SK-N-SH (cell line): ENCODE measurements around the gene HIPK2. TPM values are rescaled to one million over a fixed set of nuclear protein-coding genes. Genes with fewer than 3 reads are reported as not detected.

ENCODE experiments used
- CTCF ChIA-PET: fragments of 300-600, 350-600 bp; formaldehyde crosslinking; extraction: SDS; loops from one replicate; lab custom pipeline; 2021; lab: Yijun Ruan, JAX
- POLR2A ChIA-PET: fragments of 350-600 bp; sonication (Branson Sonifier 250); formaldehyde crosslinking; extraction: SDS; loops from one replicate; lab custom pipeline; 2020; ENCODE audit warnings: antibody characterized with exemption, inconsistent platforms; lab: Yijun Ruan, JAX
- DNase-seq: peaks from one replicate; pipeline ENCODE4 v3.0.0; 2012
- H2AFZ ChIP-seq: fragments of 200-600 bp; sonication (generic); 2 replicates; pipeline ENCODE4 v1.8.1; 2016; ENCODE audit warnings: antibody characterized with exemption, mild to moderate bottlenecking, low read depth
- H3F3A ChIP-seq: fragments of 200-600 bp; sonication (generic); replicated peaks from 2 replicates; pipeline ENCODE3; 2016; ENCODE audit warnings: antibody characterized with exemption, mild to moderate bottlenecking; ENCODE audit not compliant: insufficient read depth
- H3K27ac ChIP-seq, 2 experiments: fragments of 200-500 bp in 1 of 2; fragments of 200-600 bp in 1 of 2; sonication (Bioruptor generic) in 1 of 2; sonication (generic), shearing (Covaris generic) in 1 of 2; 2 replicates each; pipeline versions ENCODE4 v1.5.1 to v1.6.1; 2014 to 2016; ENCODE audit warnings: low read depth in 2 of 2, inconsistent platforms in 1 of 2, low read length in 1 of 2, mild to moderate bottlenecking in 1 of 2, mixed read lengths in 1 of 2
- H3K27me3 ChIP-seq: fragments of 200-600 bp; sonication (generic), shearing (Covaris generic); 2 replicates; pipeline ENCODE4 v1.6.1; 2016; ENCODE audit warnings: mixed run types; ENCODE audit not compliant: insufficient read depth
- H3K36me3 ChIP-seq, 2 experiments: fragments of 200-500 bp in 1 of 2; fragments of 200-600 bp in 1 of 2; sonication (Bioruptor generic) in 1 of 2; sonication (generic) in 1 of 2; replicated peaks in 1 of 2; 2 replicates each; pipeline versions ENCODE3 to v1.5.1; 2014 to 2016; ENCODE audit warnings: low read length in 1 of 2, mild to moderate bottlenecking in 1 of 2; ENCODE audit not compliant: insufficient read depth in 2 of 2, control insufficient read depth in 1 of 2
- H3K4me1 ChIP-seq, 2 experiments: fragments of 200-500 bp in 1 of 2; fragments of 200-600 bp in 1 of 2; sonication (Bioruptor generic) in 1 of 2; sonication (generic), shearing (Covaris generic) in 1 of 2; 2 replicates each; pipeline versions ENCODE4 v1.5.1 to v1.6.1; 2014 to 2016; ENCODE audit warnings: low read depth in 1 of 2, low read length in 1 of 2, mixed run types in 1 of 2; ENCODE audit not compliant: insufficient read depth in 2 of 2, control insufficient read depth in 1 of 2
- H3K4me2 ChIP-seq: fragments of 200-600 bp; sonication (generic), shearing (Covaris generic); 2 replicates; pipeline ENCODE4 v1.6.1; 2017; ENCODE audit warnings: mixed run types
- H3K4me3 ChIP-seq, 2 experiments: fragments of 200-500 bp in 1 of 2; fragments of 200-600 bp in 1 of 2; sonication (Bioruptor generic) in 1 of 2; sonication (generic), shearing (Covaris generic) in 1 of 2; 2 replicates each; pipeline versions ENCODE4 v1.5.1 to v1.8.1; 2014 to 2016; ENCODE audit warnings: low read depth in 2 of 2, inconsistent platforms in 1 of 2, low read length in 1 of 2, mild to moderate bottlenecking in 1 of 2, mixed read lengths in 1 of 2, moderate library complexity in 1 of 2
- H3K79me2 ChIP-seq: fragments of 200-600 bp; sonication (generic); 2 replicates; pipeline ENCODE4 v1.8.1; 2017; ENCODE audit warnings: mild to moderate bottlenecking; ENCODE audit not compliant: insufficient read depth
- H3K9ac ChIP-seq: fragments of 200-600 bp; sonication (generic); 2 replicates; pipeline ENCODE4 v1.6.1; 2017; ENCODE audit warnings: mixed run types
- H3K9me2 ChIP-seq: fragments of 200-600 bp; sonication (generic); 2 replicates; pipeline ENCODE4 v1.6.1; 2017; ENCODE audit warnings: mixed run types
- H3K9me3 ChIP-seq: fragments of 200-600 bp; sonication (generic); 2 replicates; pipeline ENCODE4 v1.6.1; 2017; ENCODE audit warnings: mixed run types, mild to moderate bottlenecking, moderate library complexity
- H4K20me1 ChIP-seq: fragments of 200-600 bp; sonication (generic); 2 replicates; pipeline ENCODE4 v1.6.1; 2017; ENCODE audit warnings: mild to moderate bottlenecking, mixed run types; ENCODE audit not compliant: insufficient read depth
- CHD2 ChIP-seq: fragments of 150-350 bp; IDR thresholded peaks from 2 replicates; pipeline ENCODE4 v1.6.1; 2018; ENCODE audit warnings: low read length; ENCODE audit not compliant: partially characterized antibody
- FOXM1 ChIP-seq: IDR thresholded peaks from 2 replicates; pipeline ENCODE4 v1.4.0; 2012; ENCODE audit warnings: low read depth, mild to moderate bottlenecking
- GABPA ChIP-seq: IDR thresholded peaks from 2 replicates; pipeline ENCODE4 v1.4.0; 2012; ENCODE audit warnings: low read depth, mild to moderate bottlenecking
- GATA2 ChIP-seq: sonication (generic); formaldehyde crosslinking; IDR thresholded peaks from 2 replicates; pipeline ENCODE4 v1.5.0; 2020; ENCODE audit warnings: mild to moderate bottlenecking, missing genetic modification reagents
- JUND ChIP-seq: IDR thresholded peaks from 2 replicates; pipeline ENCODE4 v1.4.0; 2012
- MEF2A ChIP-seq: IDR thresholded peaks from 2 replicates; pipeline ENCODE4 v1.4.0; 2012; ENCODE audit warnings: low read depth, borderline replicate concordance
- PBX3 ChIP-seq: IDR thresholded peaks from 2 replicates; pipeline ENCODE4; 2012
- POLR2AphosphoS5 ChIP-seq: IDR thresholded peaks from 2 replicates; pipeline ENCODE4 v1.6.1; 2012; ENCODE audit warnings: low read depth, low read length
- RAD21 ChIP-seq: IDR thresholded peaks from 2 replicates; pipeline ENCODE4 v1.6.1; 2012; ENCODE audit warnings: mild to moderate bottlenecking, low read length
- REST ChIP-seq: IDR thresholded peaks from 2 replicates; pipeline ENCODE4 v1.6.1; 2012; ENCODE audit warnings: mild to moderate bottlenecking, low read depth, low read length, moderate library complexity
- RFX5 ChIP-seq: IDR thresholded peaks from 2 replicates; pipeline ENCODE4 v1.6.1; 2012; ENCODE audit warnings: mild to moderate bottlenecking, improper control_type of control experiment, low read length
- RXRA ChIP-seq: IDR thresholded peaks from 2 replicates; pipeline ENCODE4 v1.4.0; 2012; ENCODE audit warnings: low read depth, mild to moderate bottlenecking, borderline replicate concordance
- SIN3A ChIP-seq: IDR thresholded peaks from 2 replicates; pipeline ENCODE4 v1.6.1; 2012; ENCODE audit warnings: low read depth, mild to moderate bottlenecking, low read length, moderate library complexity, borderline replicate concordance
- WGBS: methylation state at CpG from one replicate; pipeline ENCODE4 v1.1.6; 2017; ENCODE audit warnings: low lambda C conversion rate; 5-methylcytosine and 5-hydroxymethylcytosine counted together
- polyA plus RNA-seq, 3 experiments: library from polyadenylated mRNA; depleted of rRNA; stranded (reverse); fragments of >200 nt; gene quantifications; 2 replicates each; pipeline ENCODE4 v1.2.3, GENCODE V29; 2012
- TF ChIP-seq, protein P1 (sequence below): fragments of 200-600 bp; sonication (generic); IDR thresholded peaks from 2 replicates; pipeline ENCODE4 v1.6.1; 2017; ENCODE audit warnings: antibody characterized with exemption, mild to moderate bottlenecking, moderate library complexity
- TF ChIP-seq, protein P2 (sequence below): IDR thresholded peaks from 2 replicates; pipeline ENCODE4 v1.4.0; 2012; ENCODE audit warnings: low read depth, borderline replicate concordance
- TF ChIP-seq, protein P3 (sequence below): IDR thresholded peaks from 2 replicates; pipeline ENCODE4 v1.4.0; 2012; ENCODE audit warnings: low read depth, borderline replicate concordance

Gene HIPK2
- polyA plus RNA-seq, 1 of the 3 experiments (the other 2 are of a cell fraction), result 14.2 TPM

GRCh38 chr7:139648941-139649425 is 128.8 kb downstream of the HIPK2 start:
- Histone ChIP-seq H3K9me3 (no peaks in the 10 kb centered on the region), H3K36me3 (peaks cover 10 to 12% of the 10 kb centered on the region in 2 experiments), H3K27me3 (no peaks in the 10 kb centered on the region), H3K4me3 (no peak overlapping the region), H3K9me2 (no peaks in the 10 kb centered on the region), H3K79me2 (peaks cover 32% of the 10 kb centered on the region; the same call in 1 of the 2 replicates), H3K9ac (no peak overlapping the region), H3K27ac (no peak overlapping the region), H3K4me1 (peaks cover 0 to 14% of the 10 kb centered on the region in 2 experiments; a peak in 1 of 4 replicates), H3F3A (no peaks in the 10 kb centered on the region), H2AFZ (no peak overlapping the region), H4K20me1 (peaks cover 59% of the 10 kb centered on the region), H3K4me2 (no peak overlapping the region)
- CTCF ChIA-PET, result interaction anchor here (3.8 to 5.3 kb wide), 2 partner anchors 129 to 354 kb away, joined by 32 to 229 read pairs; partner anchors contain the start of gene HIPK2
- WGBS, result 87% methylated on average over 14 of the region's 14 CpGs
- no peak for DNase-seq
- TF ChIP-seq PBX3 (no peak), GATA2 (no peak), CHD2 (no peak), RAD21 (no peak), RXRA (no peak), FOXM1 (no peak), RFX5 (no peak)
- TF ChIP-seq, protein P1, sequence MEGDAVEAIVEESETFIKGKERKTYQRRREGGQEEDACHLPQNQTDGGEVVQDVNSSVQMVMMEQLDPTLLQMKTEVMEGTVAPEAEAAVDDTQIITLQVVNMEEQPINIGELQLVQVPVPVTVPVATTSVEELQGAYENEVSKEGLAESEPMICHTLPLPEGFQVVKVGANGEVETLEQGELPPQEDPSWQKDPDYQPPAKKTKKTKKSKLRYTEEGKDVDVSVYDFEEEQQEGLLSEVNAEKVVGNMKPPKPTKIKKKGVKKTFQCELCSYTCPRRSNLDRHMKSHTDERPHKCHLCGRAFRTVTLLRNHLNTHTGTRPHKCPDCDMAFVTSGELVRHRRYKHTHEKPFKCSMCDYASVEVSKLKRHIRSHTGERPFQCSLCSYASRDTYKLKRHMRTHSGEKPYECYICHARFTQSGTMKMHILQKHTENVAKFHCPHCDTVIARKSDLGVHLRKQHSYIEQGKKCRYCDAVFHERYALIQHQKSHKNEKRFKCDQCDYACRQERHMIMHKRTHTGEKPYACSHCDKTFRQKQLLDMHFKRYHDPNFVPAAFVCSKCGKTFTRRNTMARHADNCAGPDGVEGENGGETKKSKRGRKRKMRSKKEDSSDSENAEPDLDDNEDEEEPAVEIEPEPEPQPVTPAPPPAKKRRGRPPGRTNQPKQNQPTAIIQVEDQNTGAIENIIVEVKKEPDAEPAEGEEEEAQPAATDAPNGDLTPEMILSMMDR, result no peak
- POLR2A ChIA-PET, result no interaction called here

DNA sequence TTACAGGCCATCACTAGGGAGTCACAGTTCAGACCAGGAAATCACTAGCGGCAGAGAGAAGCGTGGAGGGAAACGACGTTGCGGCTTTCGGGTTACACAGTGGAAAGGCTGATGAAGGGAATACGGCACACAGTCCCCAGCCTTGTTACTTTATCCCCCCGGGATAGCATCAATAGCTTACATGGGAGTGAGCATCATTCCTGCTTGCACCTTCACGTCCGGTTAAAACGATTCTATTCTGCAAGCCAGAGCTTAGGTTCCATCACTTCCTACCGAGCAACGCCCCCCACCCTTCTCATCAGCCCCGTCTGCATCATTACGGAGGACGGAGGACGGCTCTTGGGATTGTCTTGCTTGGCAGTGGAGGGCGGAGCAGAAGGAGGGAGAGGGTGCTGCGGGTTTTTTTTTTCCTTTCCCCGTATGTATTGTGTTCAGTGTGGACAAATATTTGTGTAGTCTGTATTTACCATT is 129.4 kb downstream of the HIPK2 start:
- no peaks in the 10 kb centered on the region for H3K9me3 ChIP-seq

More for the DNA sequence above, 129.4 kb downstream of the HIPK2 start:
- no peaks in the 10 kb centered on the region for H3K27me3 ChIP-seq
- H4K20me1 ChIP-seq, result peaks cover 59% of the 10 kb centered on the region
- H3K4me1 ChIP-seq, result peaks cover 0 to 14% of the 10 kb centered on the region in 2 experiments; a peak in 1 of 4 replicates
- H3K4me3 ChIP-seq, result no peak overlapping the region
- CTCF ChIA-PET, result interaction anchor here (3.7 to 5.3 kb wide), 7 partner anchors 15 to 355 kb away, joined by 21 to 229 read pairs (median 32); partner anchors contain the start of gene HIPK2
- no peak for TF ChIP-seq JUND
- TF ChIP-seq REST, result no peak
- TF ChIP-seq MEF2A, result no peak
- TF ChIP-seq GABPA, result no peak
- TF ChIP-seq, protein P2, sequence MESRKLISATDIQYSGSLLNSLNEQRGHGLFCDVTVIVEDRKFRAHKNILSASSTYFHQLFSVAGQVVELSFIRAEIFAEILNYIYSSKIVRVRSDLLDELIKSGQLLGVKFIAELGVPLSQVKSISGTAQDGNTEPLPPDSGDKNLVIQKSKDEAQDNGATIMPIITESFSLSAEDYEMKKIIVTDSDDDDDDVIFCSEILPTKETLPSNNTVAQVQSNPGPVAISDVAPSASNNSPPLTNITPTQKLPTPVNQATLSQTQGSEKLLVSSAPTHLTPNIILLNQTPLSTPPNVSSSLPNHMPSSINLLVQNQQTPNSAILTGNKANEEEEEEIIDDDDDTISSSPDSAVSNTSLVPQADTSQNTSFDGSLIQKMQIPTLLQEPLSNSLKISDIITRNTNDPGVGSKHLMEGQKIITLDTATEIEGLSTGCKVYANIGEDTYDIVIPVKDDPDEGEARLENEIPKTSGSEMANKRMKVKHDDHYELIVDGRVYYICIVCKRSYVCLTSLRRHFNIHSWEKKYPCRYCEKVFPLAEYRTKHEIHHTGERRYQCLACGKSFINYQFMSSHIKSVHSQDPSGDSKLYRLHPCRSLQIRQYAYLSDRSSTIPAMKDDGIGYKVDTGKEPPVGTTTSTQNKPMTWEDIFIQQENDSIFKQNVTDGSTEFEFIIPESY, result no peak
- TF ChIP-seq POLR2AphosphoS5, result no peak
- TF ChIP-seq, protein P3, sequence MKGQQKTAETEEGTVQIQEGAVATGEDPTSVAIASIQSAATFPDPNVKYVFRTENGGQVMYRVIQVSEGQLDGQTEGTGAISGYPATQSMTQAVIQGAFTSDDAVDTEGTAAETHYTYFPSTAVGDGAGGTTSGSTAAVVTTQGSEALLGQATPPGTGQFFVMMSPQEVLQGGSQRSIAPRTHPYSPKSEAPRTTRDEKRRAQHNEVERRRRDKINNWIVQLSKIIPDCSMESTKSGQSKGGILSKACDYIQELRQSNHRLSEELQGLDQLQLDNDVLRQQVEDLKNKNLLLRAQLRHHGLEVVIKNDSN, result no peak
- TF ChIP-seq SIN3A, result no peak
- H3K9me2 ChIP-seq, result no peaks in the 10 kb centered on the region
- no peak for DNase-seq
- H3K79me2 ChIP-seq, result peaks cover 36% of the 10 kb centered on the region; the same call in 1 of the 2 replicates
- peaks cover 13 to 16% of the 10 kb centered on the region in 2 experiments for H3K36me3 ChIP-seq
- POLR2A ChIA-PET, result no interaction called here
- no peak overlapping the region for H3K9ac ChIP-seq
- no peak overlapping the region for H3K27ac ChIP-seq
- no peaks in the 10 kb centered on the region for H3F3A ChIP-seq
- whole genome bisulfite sequencing, result 93% methylated on average over 20 of the region's 20 CpGs
- H2AFZ ChIP-seq, result no peak overlapping the region
- no peak overlapping the region for H3K4me2 ChIP-seq
